SKM-1 (cell line): ENCODE results near the gene PLA2G3.

Experiments used
- DNase-seq: peaks from one replicate; lab custom pipeline; 2025; ENCODE audit not compliant: unreplicated experiment; lab: John Stamatoyannopoulos, UW

PLA2G3 gene

GRCh38 chr22:31088233-31088986 is 51.9 kb downstream of the PLA2G3 start:
- no peak for DNase-seq

GRCh38 chr22:31087744-31088215 is 52.5 kb downstream of the PLA2G3 start:
- no peak for DNase-seq

- DNase-seq, result no peak
Measured at GRCh38 chr22:31086703-31087330, 53.5 kb downstream of the PLA2G3 start.

GRCh38 chr22:31085928-31086327 is 54.4 kb downstream of the PLA2G3 start:
- no peak for DNase-seq

GRCh38 chr22:31085493-31085824 is 54.8 kb downstream of the PLA2G3 start:
- no peak for DNase-seq

GRCh38 chr22:31084811-31085492 is 55.4 kb downstream of the PLA2G3 start:
- DNase-seq, result peak; percentile 55
